Hindlimb muscle (tissue), 1 donor: ENCODE measurements around the gene CKB. TPM values are rescaled to one million over a fixed set of nuclear protein-coding genes. Genes with fewer than 3 reads are reported as not detected.

Source experiments
- DNase-seq: peaks from one replicate; pipeline ENCODE4 v3.0.0-alpha.2; 2013
- polyA plus RNA-seq: library from polyadenylated mRNA; unstranded; fragments of 120-200 nt; gene quantifications from one replicate; pipeline ENCODE4 v1.2.1, GENCODE V29; 2013; ENCODE audit not compliant: insufficient read length

The CKB gene
- polyA plus RNA-seq, 1 donor = 190 TPM

GRCh38 chr14:103510724-103511693 lies 11.6 kb downstream of the CKB start:
- DNase-seq = no peak

- no peak for DNase-seq
These were observed 12.5 kb downstream of the CKB start for GRCh38 chr14:103509864-103510723.

GRCh38 chr14:103508521-103509329 lies 13.9 kb downstream of the CKB start:
- DNase-seq = no peak

GRCh38 chr14:103507751-103508150 lies 14.9 kb downstream of the CKB start:
- no peak for DNase-seq

- DNase-seq = no peak
These were observed 17.6 kb downstream of the CKB start for GRCh38 chr14:103504991-103505565.

- no peak for DNase-seq
These were observed 19.3 kb downstream of the CKB start for GRCh38 chr14:103503296-103503695.

GRCh38 chr14:103502877-103503276 lies 19.8 kb downstream of the CKB start:
- DNase-seq = no peak

- DNase-seq = no peak
These were observed 20.5 kb downstream of the CKB start for GRCh38 chr14:103501921-103502669.

GRCh38 chr14:103501041-103501870 lies 21.4 kb downstream of the CKB start:
- no peak for DNase-seq

- DNase-seq = peak; percentile 79
These were observed 22.3 kb downstream of the CKB start for GRCh38 chr14:103500148-103500990.

- DNase-seq = no peak
These were observed 22.9 kb downstream of the CKB start for GRCh38 chr14:103499709-103500108.

GRCh38 chr14:103496776-103497175 lies 25.9 kb downstream of the CKB start:
- DNase-seq = no peak

GRCh38 chr14:103495854-103496253 lies 26.8 kb downstream of the CKB start:
- DNase-seq = no peak

GRCh38 chr14:103492156-103492925 lies 30.3 kb downstream of the CKB start:
- DNase-seq = no peak

- DNase-seq = no peak
These were observed 30.9 kb downstream of the CKB start for GRCh38 chr14:103491691-103492090.

GRCh38 chr14:103489621-103490020 lies 33.0 kb downstream of the CKB start:
- no peak for DNase-seq

- DNase-seq = no peak
These were observed 33.7 kb downstream of the CKB start for GRCh38 chr14:103488960-103489359.

GRCh38 chr14:103488071-103488470 lies 34.6 kb downstream of the CKB start:
- DNase-seq = no peak

GRCh38 chr14:103485504-103485903 lies 37.1 kb downstream of the CKB start:
- no peak for DNase-seq
